HG02678 (cell line): Measurements from ENCODE around the gene RAD51B.

ENCODE experiments used
- ATAC-seq: cut with Tn5 transposase; IDR thresholded peaks from one replicate; pipeline ENCODE4 v1.9.1; 2021; ENCODE audit warnings: mild to moderate bottlenecking, moderate library complexity; ENCODE audit not compliant: unreplicated experiment

The RAD51B gene

DNA sequence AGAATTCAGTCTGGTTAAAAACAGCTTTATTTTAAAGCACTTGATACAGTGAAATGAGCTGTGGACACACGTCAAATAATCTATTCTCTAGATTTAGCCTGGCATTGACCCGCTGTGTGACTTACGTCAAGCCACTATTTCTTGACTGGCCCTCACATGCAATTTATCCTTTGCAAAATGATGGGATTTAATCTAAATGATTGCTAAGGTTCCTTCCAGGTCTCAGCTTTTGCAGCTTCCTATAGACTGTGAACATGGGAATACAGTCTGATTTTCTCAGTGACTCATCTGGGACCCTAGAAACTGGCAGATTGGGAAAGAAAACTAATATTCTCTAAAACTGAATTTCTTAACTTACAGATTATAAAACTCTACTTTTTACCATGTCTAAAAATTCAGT, 409.1 kb downstream of the RAD51B start:
- no peak for ATAC-seq

DNA sequence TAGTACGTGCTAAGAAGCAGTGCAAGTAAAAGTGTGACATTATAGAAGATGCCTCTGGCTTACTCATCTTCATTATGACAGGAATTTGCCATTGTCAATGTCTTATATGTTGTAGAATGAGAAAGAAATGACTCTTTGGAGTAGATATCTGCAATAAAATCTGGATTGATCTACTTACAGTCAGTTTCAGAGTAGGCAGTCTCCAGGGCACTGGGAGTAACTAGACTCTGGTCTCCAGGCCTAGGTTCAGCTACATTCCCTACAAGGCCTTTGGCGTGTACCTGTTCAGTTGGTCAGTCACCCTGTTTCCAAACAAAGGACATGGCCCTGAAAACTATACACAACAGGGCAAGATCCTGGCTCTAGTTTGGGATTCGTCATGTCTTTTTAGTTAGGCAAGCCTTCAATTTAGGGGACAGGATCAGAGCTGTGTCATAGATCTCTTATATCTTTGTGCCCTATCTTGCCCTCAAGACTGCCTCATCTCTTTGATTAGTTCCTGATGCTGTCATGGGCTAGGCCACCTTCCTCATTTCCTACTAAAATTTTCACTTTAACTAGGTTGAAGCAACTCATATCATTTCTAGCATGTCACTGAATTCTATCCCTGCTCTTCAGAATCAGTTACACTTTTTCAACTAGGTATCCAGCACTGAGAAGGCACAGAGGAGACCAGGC, 410.0 kb downstream of the RAD51B start:
- no peak for ATAC-seq

DNA sequence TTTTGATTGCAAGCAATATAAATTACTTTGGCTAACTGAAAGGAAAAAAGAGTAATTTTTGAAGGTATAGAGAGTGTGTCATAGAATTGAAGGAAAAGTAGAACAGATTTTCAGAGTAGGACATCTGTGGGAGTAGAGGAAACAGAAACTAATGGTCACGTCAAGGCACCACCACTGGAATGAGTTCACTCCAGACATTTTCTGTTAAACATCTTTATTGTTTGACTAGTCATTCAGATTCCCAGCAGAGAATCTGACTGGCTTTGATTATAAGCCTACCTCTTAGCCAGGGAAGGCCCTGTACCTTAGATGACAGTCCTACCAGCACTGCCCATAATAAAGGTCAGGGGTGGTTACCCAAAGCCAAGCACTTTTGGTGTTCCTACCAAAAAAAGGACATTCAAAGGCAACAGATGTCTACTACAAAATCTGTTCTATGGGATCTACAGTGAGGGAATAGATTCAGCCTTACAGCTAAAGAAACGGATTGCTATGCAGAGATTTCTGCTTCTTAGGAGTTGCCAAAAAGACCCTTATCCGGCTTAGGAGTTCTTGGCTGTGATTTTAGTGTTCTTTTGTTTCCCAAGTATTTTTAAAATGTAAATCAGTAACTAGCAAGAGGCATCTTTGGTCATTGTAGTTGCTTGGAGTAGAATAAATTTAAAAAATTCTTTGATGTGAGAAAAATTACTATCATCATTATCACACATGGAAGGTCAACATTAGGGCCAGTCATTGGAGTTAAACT, 410.8 kb downstream of the RAD51B start:
- ATAC-seq: no peak

DNA sequence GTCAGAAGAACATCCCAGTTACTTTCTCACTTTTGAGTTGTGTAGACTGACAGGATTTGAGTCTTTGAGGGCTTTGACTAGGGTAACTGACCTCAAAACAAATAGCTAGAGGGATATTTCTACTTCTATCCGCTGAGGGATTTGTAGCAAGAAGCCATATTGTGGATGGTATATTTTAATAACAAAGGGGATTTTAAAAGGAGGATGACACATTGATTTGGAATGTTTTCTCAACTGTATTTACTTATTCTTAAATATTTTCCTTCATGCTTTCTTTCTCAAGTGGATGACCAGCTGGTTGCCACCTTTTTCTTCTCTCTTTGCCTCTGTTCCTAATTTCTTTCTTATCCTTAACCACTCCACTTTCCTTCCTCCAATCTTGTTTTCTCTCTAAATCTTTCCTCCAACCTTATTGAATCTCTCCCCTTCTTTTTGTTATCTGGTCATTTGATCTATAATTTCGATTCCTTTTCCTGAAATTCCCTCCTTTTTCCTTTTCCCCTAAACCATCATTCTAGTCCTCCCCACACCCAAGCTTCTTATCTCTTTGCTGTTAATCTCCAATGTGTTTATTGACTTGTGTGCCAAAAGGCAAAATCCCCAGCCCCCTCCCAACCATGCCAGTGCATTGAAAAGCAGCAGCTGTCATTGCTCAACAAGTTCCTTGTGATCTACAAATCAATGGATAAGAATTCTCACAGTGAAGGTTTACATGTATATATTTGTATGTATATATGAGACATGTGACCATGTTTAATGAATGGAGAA, 411.6 kb downstream of the RAD51B start:
- ATAC-seq: no peak

DNA sequence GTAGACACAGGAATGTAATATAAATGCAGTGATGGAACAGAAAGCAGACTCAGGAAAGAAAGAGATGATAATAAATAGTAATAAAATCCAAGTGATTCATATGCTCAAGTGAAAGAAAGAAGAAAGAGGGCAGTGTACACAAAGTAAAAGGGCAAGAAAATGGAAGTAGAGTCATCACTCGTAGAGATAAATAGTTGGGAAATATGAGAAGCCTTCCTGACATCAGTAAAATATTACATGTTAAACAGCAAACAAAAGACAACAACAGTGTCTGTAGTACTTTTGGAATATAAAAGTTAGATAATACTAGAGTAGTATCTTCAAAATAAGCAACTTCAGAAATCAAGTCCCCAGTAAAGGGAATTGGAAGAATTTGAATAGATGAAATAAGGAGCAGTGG, 412.3 kb downstream of the RAD51B start:
- ATAC-seq: no peak

DNA sequence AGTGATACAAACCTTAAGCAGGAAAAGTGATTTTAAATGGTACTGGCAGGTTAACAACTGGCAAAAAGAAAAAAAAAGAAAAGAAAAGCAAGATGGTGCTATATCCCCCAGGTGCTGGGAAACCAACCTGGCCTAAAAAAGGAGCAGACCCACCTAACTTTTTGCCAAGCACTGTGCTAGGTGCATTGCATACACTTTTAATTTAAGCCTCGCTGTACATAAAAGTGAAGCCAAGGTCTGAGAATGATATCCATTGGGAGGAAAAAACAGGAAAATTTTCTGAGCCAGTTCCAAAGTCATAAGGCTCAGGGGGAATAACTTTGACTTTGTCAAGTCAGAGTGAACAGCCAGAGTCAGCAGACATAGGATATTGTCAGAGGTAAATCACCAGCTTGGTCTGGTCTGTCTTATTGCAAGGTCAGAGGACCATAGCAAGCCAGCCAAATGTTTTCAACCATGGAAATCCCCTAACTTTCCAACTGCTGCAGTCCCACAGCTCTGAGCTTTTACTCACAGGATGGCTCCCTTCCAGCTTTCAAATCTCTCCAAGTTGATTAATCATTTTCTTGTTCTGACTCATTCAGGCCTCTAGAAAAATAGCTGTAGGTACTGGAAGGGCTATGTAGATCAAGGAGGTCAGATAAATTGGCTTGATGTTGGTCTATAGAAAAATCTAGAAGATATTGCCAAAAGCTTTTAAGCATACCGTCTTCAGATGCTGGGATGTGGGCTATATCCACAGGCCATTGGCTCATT, 412.9 kb downstream of the RAD51B start:
- peak; percentile 64 for ATAC-seq

DNA sequence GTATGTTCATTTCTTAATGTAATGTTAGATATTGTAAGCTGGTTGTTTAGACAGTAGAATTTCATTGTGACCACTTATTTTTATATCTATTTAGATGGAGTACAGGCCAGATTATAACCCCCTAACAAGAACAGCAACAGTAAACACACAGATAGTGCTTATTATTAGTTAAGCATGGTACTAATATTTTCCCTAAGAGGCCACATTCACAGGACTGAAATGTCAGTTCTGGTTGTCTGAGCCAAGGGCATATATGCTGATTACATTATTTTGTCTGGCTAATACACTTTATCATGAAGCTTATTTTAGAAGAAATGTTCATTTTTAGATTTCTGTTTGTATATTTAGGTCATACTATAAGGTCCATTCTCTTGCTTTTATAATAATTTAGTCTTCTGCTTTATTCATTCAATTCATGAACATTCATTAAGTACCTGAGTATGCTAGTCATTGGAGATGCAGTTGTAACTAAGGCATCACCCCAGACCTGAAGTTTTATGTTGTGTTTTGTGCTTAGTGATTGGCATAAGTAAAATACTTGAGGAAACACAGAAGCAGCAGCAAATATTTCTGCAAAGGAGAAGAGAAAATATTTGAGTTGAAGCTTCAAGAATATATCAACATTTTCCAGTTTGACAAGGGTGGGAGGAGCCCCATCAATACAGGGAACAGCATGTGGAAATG, 413.7 kb downstream of the RAD51B start:
- no peak for ATAC-seq

DNA sequence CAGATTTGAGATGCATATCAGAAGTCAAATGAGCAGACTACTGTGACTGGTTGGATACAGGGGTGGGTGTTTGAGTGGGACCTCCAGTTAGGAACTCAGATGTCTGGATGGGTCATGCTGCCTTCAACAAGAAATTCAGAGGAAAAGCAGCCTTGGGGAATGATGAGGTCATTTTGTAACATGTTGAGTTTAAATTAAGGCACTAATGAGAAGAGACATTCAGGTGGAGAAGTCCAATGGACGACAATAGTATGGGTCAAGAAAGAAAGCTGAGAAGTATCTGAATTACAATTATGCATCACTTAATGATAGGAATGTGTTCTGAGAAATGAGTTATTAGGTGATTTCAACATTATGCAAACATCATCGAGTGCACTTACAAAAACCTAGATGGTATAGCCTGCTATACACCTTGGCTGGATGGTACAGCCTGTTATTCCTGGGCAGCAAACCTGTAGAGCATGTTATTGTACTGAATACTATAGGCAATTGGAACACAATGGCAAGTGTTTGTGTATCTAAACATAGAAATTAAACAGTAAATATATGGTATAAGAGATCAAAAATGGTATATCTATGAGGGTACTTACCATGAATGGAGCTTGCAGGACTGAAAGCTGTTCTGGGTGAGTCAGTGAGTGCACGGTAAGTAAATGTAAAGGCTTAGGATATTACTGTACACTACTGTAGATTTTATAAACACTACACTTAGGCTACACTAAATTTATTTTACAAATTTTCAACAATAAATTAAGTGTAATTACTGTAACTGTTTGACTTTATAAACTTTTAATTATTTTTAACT, 414.7 kb downstream of the RAD51B start:
- no peak for ATAC-seq

DNA sequence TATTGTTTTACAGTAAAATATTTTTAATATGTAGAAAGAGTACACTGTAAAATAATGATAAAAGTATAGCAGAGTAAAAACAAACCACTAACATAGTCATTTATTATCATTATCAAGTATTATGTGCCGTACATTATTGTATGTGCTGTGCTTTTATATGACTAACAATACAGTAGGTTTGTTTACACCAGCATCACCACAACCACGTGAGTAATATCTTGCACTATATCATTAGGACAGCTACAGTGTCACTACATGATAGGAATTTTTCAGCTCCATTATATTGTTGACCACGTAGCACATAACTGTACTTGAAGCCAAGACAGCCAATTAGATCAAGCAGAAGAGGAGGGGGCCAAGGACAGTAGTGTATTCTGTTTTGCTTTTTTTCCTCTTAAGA, 415.4 kb downstream of the RAD51B start:
- no peak for ATAC-seq

DNA sequence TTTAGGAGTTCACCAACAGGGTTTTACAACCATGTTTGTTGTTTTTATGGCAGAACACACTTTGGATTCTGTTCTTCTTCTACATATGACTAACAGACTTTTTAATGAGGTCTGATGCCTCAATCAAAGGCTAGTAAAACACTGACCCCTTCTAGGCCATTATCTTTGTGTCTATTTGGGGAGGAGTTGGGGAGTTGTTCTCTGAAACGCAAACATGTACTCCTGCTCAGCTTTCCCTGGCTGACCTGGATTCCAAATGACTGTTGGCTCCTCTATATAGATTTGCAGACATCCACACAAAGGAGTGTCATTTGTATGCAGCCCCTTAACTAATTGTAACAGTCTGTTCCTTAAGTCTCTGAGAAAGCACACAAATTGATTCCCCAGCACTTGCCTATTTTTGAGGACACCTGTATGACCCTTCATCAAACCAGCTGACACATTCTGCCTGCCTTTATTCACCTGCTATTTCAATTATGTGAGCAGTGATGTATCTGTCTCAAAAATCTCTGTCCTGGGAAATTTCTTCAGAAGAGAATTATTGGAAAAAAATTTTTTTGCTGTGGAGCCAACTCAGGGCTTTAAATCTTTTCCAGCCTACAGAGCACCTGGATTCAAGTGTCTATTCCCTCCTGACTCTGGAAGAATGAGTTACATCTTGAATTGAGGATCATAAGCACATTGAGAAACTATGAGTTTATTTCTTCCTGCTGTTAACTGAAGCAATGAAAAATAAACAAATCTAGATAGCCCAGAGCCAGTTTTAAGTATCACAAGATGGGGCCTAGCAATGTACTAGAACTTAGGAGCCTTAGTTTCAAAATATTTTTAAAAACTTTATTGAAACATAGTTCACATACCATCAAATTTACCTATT, 417.2 kb downstream of the RAD51B start:
- no peak for ATAC-seq

DNA sequence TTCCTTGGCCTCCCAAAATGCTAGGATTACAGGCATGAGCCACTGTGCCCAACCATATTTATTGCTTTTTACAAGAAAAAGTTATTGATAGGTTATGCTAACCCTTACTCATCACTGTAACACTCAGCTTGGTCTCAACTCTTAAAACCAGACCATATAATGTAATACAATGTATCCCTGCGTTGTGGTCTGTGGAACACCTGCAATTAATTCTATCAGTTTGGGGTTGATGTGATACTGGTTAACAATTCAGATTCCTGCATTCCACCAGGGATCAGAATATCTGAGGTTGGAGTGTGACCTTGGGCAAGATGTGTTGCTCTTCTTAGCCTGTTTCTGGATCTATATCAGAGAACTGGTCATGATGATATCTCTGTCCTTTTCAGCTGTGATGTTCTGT, 419.0 kb downstream of the RAD51B start:
- ATAC-seq: no peak

DNA sequence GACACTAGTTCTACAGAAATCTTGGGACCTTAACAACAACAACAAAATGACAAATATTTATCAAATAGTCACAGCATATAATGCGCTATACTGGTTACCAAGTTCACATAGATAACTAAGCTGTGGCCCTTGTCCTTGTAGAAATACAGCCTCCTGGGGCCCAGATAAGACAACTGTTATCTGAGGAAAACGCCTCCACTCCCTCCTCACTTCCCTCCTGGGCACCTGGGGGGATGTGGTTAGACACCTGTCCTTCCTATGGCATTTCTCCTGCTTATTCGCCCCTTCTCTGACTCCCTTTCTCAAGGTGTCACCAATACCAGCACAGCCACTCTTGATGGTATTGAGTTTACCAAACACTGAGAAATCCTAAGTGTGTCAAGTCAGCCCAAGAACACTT, 419.4 kb downstream of the RAD51B start:
- no peak for ATAC-seq

DNA sequence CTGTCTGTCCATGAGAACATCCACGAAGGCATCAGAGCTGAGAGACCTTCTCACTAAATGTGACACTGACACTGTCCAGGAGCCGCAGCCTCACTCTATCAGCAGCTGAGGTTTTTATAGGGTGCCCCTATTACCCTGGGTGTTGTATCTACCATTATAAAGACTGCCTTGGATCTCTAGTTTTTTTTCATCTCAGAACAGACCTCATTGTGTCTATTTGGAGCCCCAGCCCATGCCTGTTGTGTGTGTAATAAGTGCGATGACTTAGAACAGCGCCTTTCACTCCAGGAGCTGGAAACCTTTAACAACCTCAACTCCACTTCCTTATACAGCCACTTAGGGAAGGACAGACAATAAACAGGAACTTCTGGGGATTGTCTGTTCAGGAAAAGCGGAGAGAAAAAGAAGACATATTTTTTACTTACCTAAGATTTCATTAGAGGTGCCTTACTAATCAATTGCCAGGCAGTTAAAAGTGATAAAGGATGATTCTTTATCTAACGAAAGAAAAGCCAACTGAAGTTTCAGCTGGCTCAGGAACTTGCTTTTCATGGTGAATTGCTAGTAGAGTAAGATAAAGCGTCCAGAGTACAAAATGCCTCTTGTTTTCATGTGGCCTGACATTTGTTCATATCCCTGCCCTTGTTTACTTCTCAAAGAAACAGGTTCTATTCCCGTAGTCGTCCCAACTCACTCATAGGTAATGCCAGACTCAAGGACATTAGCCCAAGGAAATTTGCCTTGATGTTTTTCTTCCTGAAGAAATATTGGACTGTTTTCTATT, 420.6 kb downstream of the RAD51B start:
- ATAC-seq: no peak

DNA sequence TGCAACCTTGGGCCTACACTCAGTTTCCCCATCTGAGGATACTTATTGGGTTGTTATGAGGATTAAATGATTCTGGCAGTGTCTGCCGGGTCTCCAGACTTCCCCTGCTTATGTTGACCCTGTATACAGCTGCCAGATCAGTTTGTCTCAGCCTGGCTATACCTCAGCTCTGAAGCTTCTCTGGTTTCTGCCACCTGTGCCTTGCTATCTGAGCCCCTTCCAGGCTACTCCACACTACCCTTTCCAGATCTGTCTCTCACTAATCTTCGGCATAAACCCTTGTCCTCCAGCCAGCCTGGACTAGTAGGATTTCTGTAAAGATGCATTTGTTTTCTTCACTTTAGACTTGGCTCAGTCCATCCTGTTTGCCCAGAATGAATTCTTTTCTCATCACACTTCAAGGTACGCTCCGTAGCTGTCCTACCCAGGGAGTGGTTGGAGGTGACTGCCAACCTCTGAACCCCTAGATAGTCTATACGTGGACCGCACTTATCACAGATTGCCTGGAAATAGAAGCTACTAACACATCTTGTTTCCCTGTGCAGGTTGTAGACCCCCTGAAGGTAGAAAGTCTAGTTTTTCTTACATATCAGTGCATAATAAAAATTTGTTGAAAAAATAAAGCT, 422.4 kb downstream of the RAD51B start:
- no peak for ATAC-seq

DNA sequence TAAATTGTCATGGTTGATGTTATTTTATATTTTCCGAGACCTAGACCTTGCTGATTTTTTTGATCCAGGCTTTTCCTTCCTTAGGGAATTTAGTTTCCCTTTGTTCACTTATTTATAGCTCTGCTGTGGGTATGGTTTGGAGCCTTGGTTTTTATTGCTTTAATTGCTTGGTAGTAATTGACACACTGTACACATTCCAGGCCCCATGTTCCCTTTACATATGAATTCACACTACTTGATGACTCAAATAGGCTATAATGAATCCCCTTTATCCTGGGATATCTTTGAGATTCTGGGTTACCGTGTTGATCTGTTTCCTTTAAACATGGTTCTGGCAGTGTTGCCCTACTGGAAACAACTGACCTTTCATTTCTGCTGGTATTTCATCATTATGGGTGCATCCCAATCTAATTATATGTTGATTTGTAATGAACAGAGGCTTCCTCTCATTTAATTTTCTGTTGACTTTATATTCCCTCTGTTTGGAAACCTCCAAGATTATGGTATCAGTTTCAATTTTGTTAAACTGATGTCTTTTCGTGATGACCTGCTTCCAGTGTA, 424.0 kb downstream of the RAD51B start:
- no peak for ATAC-seq

DNA sequence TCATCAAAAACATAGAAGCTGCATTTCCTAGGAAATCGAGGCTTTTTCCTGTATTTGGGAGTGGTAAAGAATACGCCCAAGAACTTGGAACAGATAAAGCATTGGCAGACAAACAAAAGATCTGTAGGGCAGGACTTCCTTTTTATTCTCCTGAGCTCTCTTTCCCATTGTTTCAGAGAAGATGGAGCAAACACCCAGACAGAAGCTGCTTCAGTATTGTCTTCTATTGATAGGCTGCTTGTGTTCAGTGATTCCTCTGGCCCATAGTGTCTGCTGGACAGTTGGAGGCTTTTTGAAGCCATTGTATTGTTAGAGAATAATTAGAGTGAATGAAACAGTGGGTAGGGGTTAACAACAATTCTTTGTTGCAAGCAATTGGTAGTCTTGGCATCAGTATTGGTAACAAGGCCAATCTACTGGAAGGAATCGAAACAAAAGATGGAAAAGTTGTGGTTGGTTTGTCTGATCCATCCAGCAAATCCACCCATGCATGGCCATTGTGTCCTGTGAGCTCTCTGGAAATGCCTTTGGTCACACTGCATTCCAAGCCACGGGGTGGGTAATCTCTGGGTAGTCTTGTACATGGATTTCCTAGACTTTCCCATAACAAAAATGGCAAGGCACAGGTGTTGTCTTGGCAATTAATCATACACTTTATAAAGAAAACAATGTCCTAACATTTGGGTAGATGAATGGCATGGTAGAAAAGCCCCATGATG, 424.8 kb downstream of the RAD51B start:
- no peak for ATAC-seq
